HUES6 (cell line): ENCODE results near the gene SDC3.

ENCODE experiments used
- H3K27ac ChIP-seq: 2 replicates; pipeline ENCODE4 v1.7.0; 2013; ENCODE audit warnings: low read depth, mild to moderate bottlenecking, low read length, inconsistent platforms
- H3K27me3 ChIP-seq: 2 replicates; pipeline ENCODE4 v1.6.1; 2013; ENCODE audit warnings: low read length; ENCODE audit not compliant: control insufficient read depth, insufficient read depth
- H3K36me3 ChIP-seq: 2 replicates; pipeline ENCODE4 v1.6.1; 2013; ENCODE audit warnings: low read length; ENCODE audit not compliant: control insufficient read depth, insufficient read depth
- H3K4me1 ChIP-seq: 2 replicates; pipeline ENCODE4 v1.6.1; 2013; ENCODE audit warnings: low read length; ENCODE audit not compliant: control insufficient read depth, insufficient read depth
- H3K4me3 ChIP-seq: 2 replicates; pipeline ENCODE4 v1.5.1; 2013; ENCODE audit warnings: low read depth, low read length
- H3K9ac ChIP-seq: one replicate; pipeline ENCODE4 v1.6.1; 2013; ENCODE audit warnings: mild to moderate bottlenecking, low read length
- H3K9me3 ChIP-seq: 2 replicates; pipeline ENCODE4 v1.6.1; 2013; ENCODE audit warnings: low read depth, low read length; ENCODE audit not compliant: control insufficient read depth, insufficient read depth

SDC3 gene

DNA sequence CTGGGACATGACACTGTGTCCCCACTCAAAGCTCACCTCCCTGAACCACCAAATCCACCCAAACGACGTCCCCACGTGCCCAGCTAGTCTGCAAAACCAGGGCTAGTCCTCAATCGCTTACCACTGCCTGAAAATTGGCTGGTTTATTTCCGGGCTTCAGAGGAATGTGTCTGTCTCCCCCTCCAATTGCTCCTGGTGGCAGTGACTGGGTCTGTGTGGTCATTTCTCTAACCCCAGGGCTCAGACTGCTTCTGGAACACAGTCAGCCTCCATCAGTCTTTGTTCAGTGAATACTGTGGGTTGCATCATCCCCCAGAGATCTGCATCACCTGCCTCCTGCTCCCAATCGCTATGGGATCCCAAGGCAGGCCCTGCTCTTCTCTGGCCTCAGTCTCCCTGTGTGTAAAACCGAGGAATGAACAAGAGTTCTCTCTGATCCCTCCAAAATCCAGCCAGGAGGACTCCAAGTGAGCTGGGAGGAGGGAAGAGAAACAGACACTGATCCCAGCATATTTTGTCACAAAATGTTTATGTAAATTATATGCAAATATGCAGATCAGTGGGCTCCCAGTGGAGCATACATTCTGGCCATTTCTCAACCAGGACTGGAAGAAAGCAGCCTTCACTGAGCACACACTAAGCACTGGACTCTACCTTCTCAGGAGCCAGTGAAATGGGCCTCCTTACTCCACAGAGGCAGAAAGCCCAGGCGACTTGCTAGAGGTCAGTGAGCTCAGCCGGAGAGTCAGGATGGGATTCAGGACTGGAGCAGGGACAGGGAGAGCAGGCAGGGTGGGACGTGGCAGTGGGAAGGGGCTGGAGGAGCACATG, 20.9 kb downstream of the SDC3 start:
- no peaks in the 10 kb centered on the region for H3K9me3 ChIP-seq
- no peak overlapping the region for H3K4me3 ChIP-seq
- H3K27ac ChIP-seq = peak overlapping the region; percentile 11; the same call in 1 of the 2 replicates
- H3K9ac ChIP-seq = peak overlapping the region; percentile 58
- H3K36me3 ChIP-seq = no peaks in the 10 kb centered on the region
- H3K27me3 ChIP-seq = no peaks in the 10 kb centered on the region
- peaks cover 22% of the 10 kb centered on the region for H3K4me1 ChIP-seq

- no peak overlapping the region for H3K4me3 ChIP-seq
- no peak overlapping the region for H3K27ac ChIP-seq
- H3K9me3 ChIP-seq = no peaks in the 10 kb centered on the region
- H3K36me3 ChIP-seq = no peaks in the 10 kb centered on the region
- no peaks in the 10 kb centered on the region for H3K27me3 ChIP-seq
- H3K4me1 ChIP-seq = peaks cover 22% of the 10 kb centered on the region
- H3K9ac ChIP-seq = peak overlapping the region; percentile 58
Measured at GRCh38 chr1:30886710-30887428, 21.7 kb downstream of the SDC3 start.

DNA sequence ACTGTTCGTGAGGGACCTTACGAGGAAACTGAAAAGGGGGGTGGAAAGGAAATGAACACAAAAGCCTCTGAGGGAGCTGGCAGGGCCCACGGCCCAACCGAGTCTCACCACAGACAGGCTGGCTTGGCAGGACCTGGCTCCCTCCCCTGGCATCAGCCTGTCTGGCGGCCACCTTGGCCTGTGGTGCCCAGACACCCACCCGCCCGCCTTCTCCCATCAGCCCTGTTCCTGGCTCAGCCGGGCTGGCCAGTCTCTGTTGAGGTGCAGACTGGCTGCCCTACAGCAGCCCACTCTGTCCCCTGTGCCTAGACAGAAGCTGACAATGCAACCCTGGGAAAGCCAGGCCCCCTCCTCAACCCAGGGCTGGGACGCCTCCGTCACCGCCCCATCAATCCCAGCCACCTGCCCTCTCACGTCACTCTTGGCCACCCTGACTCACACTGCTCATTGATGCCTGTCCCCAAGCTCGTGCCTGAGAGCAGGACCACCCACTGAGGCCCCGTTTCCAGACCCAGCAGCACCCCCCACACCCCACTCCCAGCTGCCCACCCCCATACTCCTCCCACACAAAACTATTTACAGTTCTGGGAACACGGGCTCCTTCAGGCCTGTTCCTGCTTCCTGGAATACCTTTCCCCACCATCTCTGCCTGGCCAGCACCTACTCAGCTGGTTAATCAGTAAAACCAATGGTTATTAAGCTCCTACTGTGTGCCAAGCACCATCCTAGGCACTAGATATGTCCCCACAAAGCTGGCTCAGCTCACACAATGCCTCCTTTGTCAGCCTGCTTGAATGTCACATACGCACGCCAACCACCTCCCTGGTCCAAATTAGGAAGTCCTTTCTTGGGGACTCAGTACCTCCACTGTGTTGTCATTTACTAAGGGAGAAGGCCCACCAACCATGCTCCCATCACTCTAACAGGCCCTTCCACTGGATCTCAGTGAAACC, 22.7 kb downstream of the SDC3 start:
- Histone ChIP-seq H3K27me3 (no peaks in the 10 kb centered on the region), H3K9me3 (no peaks in the 10 kb centered on the region)

DNA sequence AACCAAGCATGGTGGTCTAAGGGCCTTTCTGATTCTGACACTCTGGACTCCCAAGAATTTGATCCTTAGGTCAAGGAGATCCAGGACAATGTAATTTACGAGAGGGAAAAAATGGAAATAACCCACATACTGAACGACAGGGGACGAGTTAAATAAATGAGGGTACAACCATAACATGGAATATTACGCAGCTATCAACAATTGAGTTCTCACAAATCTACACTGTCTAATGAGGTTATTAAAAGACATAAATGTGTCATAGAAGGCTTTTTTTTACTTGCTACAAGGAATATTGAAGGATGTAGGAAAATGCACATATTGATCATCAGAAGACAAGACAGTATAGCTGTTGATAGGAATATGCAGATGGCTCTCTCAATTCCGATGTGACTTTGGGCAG, 23.8 kb downstream of the SDC3 start:
- Histone ChIP-seq H3K9ac (no peak overlapping the region), H3K4me1 (peaks cover 33% of the 10 kb centered on the region), H3K27ac (no peak overlapping the region), H3K4me3 (no peak overlapping the region), H3K36me3 (no peaks in the 10 kb centered on the region), H3K9me3 (no peaks in the 10 kb centered on the region), H3K27me3 (no peaks in the 10 kb centered on the region)

More for the DNA sequence above, 22.7 kb downstream of the SDC3 start:
- Histone ChIP-seq H3K4me1 (peaks cover 26% of the 10 kb centered on the region), H3K4me3 (no peak overlapping the region), H3K27ac (no peak overlapping the region), H3K36me3 (no peaks in the 10 kb centered on the region), H3K9ac (no peak overlapping the region)

- no peak overlapping the region for H3K9ac ChIP-seq
- no peak overlapping the region for H3K27ac ChIP-seq
- peaks cover 29% of the 10 kb centered on the region for H3K4me1 ChIP-seq
Measured at GRCh38 chr1:30883389-30884172, 25.0 kb downstream of the SDC3 start.

DNA sequence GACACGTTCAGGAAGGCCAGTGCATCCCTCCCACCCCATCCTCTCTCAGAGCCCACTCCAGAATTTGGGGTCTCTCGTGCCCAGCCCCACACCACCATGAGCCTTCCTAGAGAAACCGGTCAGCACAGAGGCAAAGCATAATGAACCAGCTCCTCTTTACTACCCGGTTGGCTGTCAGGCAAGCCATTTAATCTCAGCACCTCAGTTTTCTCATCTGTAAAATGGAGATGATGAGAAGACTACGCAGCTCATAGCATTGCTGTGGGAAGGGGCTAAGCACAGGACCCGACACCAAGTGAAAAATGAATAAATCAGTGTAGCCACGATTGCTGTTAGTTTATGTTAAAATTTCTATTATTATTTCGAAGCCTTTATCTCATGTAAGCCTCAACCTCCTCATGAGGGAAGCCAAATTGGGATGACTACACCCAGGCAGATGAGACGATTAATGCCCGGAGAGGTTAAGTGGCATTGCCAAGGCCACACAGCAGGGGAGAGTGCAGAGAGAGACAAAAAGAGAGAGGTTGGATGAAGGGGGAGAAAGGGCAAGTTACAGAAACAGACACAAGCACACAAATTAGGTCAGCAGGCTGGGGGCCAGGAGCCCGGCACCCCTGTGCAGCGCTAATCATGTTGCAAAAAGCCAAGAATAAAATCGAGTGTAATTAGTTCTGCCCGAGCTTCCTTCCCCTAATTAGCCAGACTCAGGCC, 25.7 kb downstream of the SDC3 start:
- Histone ChIP-seq H3K27me3 (no peaks in the 10 kb centered on the region), H3K4me1 (peaks cover 23% of the 10 kb centered on the region), H3K36me3 (no peaks in the 10 kb centered on the region), H3K9ac (no peak overlapping the region), H3K9me3 (no peaks in the 10 kb centered on the region), H3K4me3 (no peak overlapping the region), H3K27ac (no peak overlapping the region)

More at GRCh38 chr1:30883389-30884172, 25.0 kb downstream of the SDC3 start:
- no peaks in the 10 kb centered on the region for H3K36me3 ChIP-seq
- H3K4me3 ChIP-seq = no peak overlapping the region
- H3K27me3 ChIP-seq = no peaks in the 10 kb centered on the region
- no peaks in the 10 kb centered on the region for H3K9me3 ChIP-seq

DNA sequence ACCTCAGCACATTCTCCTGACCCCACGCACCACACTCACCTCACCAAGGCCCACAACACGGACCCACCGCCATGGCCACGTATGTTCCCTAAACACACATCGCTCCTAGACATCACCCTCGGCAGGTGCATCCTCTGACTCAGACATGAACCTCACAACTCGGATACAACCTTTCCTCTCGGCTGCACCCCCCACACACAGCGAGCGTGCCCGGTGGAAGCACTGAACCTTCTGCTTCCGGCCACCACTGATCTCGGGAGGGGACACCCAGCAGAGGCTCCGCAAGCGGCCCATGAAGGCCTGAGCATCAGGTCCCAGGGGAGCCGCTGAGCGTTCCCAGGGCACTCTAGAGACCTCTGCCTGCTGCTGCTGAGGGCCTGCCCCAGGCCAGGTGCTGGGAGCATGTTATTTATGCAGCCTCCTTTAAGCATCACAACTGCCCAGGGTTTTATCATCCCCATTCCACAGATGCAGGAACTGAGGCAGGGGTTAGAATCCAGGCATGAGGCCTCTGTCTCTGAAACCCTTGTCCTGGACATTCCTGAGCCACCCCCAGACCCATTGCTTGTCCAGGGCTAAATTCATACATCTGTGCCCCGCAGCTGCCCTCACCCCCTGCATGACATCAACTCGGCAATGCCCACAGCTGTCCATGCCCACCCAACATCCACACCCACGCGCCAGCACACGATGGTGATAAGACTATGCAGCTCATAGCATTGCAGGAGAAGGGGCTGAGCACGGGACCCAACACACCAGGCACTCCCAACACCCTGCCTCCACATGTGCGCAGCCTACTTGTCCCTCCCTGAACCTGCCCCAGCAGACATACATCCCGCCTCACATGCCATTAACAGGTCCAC, 27.0 kb downstream of the SDC3 start:
- H3K9ac ChIP-seq = no peak overlapping the region
- H3K27me3 ChIP-seq = no peaks in the 10 kb centered on the region
- peaks cover 18% of the 10 kb centered on the region for H3K4me1 ChIP-seq
- H3K36me3 ChIP-seq = no peaks in the 10 kb centered on the region
- H3K27ac ChIP-seq = no peak overlapping the region
- H3K9me3 ChIP-seq = no peaks in the 10 kb centered on the region
- H3K4me3 ChIP-seq = no peak overlapping the region

DNA sequence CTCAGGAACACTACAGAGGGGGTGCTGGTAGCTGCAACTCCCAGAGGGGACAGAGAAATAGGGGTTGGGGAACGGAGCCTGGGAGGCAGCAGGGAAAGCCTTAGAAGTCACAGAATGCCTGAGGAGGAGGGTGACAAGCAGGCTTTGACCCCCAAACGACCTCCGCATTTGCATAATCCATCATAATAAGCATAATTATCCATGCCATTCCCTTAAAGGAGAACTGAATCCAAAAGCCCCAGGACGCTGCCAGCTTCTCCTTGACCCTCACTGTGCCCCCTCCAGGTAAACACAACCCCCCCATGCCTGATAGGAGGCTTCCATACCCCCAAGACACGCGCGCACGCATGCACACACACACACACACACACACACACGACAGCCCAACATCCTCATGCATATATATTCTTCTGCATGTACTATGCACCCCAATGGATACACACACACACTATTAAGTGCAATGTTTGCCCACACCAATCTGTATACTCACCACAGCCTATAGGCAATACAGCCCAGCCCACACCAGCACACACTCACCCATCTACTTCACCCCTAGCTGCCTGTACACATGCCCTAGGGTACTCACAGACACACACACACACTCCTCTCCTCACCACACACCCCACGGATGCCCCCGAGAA, 27.8 kb downstream of the SDC3 start:
- Histone ChIP-seq H3K4me1 (peaks cover 18% of the 10 kb centered on the region), H3K36me3 (no peaks in the 10 kb centered on the region), H3K27me3 (no peaks in the 10 kb centered on the region), H3K4me3 (no peak overlapping the region), H3K9me3 (no peaks in the 10 kb centered on the region), H3K27ac (no peak overlapping the region), H3K9ac (no peak overlapping the region)
